NCI-H2107 (cell line): ENCODE measurements around the gene SERPINB1.
"Not testable (repeated sequence)": the region's sequence is repeated elsewhere in the genome, so short reads cannot be mapped to it uniquely, and the experiment has no call there.

Source experiments
- DNase-seq: peaks from one replicate; lab custom pipeline; 2025; lab: John Stamatoyannopoulos, UW

SERPINB1 gene

DNA sequence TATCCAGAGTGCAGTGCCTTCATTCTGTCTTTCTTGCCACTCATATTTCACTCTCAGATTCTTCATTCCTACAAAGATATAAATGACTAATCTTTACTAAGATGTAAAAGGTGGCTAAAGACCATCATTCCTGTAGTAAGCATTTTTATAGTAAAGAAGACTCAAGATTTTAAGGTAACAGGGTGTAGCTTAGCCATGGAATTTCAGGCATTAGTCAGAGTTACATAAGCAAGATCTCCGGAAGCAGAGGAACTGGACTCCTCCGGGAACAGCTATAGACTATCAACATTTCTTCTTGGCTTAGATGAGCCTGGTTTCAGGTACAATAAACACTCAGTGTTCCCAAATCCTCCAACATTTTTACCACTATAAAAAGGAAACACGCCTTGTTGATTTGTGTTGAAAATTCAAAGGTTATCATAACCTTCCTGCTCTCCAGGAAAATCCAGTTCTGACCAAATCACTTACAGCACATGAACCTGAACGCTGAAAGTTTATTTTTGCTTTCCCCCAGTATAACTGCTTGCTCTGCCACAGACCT, 23.7 kb downstream of the SERPINB1 start:
- DNase-seq: no peak

GRCh38 chr6:2816158-2816557, 25.5 kb downstream of the SERPINB1 start:
- DNase-seq: no peak

DNA sequence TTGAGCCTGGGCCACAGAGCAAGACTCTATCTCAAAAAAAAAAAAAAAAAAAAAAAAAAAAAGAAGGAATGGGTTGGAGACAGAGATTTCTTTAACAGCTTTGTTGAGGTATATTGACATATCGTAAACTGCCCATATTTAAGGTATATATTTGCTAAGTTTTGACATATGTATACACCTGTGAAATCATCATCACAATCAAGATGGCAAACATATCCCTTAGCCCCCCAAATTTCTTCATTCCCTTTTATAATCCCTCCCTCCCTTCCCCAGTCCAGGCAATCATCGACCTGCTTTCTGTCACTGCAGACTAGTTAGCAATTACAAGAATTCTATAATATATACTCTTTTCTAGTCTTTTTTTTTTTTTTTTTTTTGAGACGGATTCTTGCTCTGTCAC, 29.0 kb downstream of the SERPINB1 start:
- DNase-seq: no peak

DNA sequence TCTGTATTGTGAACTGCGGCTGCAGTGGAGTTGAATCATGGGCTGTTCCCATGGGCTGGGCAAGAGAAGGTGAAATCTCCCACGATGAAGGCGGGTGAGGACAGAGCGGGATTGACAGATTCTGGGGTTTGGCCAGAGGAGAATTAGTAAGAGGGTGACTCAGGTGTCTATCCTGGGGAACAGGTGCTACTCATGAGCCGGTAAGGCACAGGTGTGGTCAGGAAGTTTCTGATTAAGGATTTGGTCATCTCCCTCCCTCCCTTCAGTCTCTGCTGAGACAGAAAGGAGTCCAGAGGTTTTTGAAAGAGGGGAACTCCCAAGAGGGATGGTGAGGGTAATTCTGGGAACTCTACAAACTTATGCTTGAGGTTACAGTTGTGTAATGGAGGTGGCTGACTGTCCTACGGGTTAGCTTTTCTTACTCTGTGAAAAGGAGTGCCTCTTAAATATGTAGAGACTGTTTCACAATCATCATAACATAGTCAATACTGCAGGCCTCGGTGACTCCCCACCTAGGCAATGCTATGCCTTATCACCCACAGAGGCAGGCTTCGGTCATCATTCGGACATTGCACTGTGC, 31.5 kb downstream of the SERPINB1 start:
- DNase-seq: no peak

DNA sequence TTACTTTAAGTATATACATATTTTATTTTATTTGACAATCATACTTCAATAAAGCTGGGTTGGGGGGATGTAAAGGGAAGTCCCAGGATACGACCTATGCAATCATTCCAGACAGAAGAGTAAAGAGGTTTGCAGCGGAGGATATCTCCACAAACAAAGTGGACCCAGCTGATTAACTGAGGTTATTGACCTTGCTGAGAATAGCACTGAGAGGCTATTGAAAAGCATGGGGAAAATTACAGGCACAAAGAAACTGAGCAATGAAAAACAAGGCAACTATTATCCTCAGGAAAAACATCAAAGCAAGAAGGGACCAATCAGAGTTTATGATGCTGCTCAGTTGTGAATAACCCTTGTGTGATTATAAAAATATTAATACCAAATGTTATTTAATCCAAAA, 32.6 kb downstream of the SERPINB1 start:
- DNase-seq: no peak

DNA sequence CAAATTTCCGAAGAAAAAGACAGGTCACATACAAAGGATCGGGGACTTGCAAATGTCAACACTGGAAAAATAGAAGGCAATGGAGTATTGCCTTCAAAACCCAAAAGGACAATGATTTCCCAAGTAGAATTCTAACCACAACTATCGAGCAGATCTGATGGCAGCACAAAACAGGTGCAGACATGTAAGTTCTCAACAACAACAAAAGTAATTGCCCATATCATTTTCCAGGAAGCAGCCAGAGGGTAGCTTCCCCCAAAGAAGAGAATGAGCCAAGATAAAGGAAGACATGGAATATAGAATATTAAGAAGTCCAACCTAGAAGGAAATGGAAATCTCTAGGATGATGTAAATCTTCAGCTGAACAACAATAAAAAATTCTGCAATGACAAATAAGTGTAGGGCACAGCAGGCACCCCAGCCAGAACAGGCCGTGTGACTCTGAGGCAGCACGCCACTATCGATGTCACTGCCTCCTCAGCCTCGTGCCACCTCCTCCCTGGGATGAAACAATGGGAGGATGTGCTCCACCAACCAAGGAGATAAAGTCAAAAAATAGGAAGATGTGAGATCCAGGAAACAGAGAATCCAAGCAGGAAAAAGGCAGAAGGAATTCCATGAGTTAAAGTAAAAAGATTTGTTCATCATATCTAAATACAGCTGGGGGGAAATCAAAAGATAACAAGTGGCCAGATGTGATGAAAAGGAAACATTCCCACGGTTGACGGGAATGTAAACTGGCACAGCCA, 34.1 kb downstream of the SERPINB1 start:
- DNase-seq: no peak

DNA sequence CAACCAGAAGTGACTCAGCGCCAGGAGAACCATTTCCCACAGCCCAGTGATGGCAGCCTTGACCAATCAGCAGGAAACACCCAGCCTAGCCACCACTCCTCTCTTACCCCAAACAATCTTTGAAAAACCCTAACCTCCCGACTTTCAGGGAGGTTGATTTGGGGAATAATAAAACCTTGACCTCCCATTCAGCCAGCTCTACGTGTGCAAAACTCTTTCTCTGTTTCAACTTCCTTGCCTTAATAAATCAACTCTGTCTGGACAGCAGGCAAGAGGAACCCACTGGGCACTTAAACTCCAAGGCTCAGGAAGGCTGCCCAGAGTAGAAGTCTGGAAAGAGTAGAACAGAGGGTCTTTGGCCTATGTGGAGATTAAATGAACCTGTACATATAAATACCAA, 35.0 kb downstream of the SERPINB1 start:
- DNase-seq: no peak

DNA sequence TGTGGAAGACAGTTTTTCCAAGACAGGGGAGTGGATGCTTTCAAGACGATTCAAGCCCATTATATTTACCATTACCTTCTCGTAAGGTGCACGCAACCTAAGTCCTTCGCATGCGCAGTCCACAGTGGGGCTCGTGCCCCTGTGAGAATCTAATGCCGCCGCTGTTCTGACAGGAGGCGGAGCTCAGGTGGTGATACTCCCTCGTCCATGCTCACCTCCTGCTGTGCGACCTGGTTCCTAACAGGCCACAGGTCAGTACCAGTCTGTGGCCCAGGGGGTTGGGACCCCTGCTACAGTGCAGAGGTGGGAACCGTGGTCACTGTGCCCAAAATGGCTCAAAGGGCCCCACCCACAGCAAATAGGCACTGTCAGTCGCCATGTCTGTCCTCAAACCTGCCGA, 36.6 kb downstream of the SERPINB1 start:
- DNase-seq: no peak

GRCh38 chr6:2804516-2804915, 37.1 kb downstream of the SERPINB1 start:
- DNase-seq: no peak

DNA sequence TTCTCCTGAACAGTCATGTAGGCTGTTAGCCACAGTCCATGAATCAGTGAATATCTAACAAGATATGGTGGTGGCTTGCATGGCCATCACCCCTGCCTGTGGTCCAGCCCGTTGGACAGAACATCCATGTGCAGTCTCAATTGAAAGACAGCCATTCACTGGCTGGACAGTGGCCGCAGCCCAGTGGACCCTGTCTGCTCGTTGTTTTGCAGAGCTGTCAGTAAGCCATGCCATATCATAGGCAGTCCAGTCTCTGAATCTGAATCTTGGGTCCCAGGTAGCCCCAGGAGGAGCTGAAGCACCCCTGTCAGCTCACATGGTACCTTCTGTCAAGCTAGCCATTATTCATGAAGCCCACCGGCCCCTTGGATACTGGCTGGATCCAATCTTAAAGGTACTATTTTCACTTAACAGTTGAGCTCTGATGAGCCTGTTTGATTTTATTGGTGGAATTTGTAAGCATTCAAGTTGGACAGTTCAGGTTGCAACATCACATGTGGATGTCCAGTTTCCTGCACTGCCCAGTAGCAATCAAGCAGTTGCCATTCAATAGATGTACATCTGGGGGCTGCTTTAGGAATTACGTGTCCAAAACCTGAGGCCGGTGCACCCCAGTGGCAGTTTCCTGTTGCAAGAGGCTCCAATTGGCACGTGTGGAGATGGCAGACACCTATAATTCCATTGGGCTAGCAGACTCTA, 37.8 kb downstream of the SERPINB1 start:
- DNase-seq: no peak

- DNase-seq: no peak
These were observed 39.1 kb downstream of the SERPINB1 start for GRCh38 chr6:2802521-2803060.

GRCh38 chr6:2801687-2802086, 40.0 kb downstream of the SERPINB1 start:
- not testable (repeated sequence) for DNase-seq

DNA sequence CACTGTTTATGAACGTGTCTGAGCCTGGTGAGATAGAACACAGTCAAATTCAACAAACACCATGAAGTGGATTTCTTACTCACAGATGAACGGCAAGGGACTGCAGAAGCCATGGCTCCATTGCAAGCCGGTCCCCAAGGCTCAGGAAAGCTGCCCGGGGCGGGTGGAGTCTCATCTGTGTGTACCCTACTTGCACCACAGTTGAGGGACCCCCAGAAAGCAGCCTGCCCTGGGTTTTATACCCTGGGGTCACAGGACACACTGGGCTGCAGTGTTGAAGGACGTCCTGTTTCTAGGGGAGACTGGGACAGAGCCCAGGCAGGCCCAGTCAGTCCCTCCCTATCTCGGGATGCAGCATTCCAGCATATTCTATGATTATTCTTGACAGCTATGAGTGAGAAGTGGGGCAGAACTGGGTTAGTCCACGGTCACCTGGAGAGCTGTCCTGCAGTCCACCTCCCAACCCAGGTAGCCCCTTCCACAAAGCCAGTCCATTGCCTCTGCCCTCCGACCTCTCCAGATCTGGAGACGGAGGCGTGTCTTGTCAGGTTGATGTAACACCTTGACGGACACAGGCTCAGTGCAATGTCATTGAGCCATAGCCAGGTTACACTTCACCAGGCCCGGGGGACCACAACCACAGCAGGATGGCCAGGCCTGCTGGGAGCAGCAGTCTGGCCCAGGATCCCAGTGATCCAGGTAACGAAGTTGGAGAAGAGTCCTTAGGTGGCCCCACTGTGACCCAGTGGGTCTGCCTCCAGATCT, 40.9 kb downstream of the SERPINB1 start:
- DNase-seq: no peak

DNA sequence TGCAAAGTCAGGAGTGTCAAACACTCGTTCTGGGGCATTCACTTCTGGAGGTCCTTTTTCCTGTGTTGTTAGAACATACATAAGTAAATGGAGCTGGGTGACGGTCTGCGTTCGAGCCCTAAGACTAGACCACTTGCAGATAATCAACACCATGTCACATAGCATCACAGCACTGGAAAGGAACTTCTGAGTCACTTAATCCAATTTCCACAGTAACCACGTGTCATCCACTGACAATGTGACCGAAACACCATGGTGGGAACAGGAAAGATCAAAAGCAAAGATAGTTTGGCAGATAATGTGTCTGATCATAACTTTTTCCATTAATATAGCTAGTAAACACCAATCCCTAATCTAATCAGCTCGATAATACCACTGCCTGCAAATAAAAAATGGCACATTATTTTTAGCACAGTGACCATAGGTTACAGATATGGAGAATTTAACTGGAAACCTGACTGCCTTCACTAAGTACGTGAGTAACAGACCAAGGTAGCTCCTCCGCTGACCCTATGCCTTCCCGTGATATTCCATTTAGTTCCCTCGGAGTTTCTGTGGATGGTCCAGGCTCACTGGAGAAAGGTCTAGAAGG, 41.6 kb downstream of the SERPINB1 start:
- no peak for DNase-seq

DNA sequence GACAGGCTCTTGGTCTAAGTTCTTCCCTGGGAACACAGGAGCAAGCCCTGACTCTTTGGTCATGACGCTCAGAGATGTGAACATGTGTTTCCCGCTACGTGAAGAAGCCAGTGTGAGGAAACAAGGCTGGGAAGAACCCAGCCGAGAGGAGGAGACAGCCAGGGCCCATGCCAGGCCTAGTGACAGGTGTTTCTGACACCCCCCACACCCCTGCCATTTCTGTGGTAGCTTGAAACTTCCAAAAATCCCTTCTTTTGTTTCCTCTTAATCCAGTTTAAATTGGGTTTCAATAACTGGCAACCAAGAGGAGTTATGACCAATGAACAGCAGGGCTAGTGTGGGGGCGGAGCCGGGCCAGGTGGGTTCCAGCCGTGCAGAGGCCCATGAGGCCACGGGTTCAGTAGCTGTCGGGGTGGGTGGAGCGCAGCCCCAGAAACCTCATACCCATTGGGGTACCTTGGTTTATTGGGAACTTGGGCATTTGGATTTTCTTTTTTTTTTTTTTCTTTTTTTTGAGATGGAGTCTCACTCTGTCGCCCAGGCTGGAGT, 43.0 kb downstream of the SERPINB1 start:
- DNase-seq: no peak

- DNase-seq: no peak
These were observed 44.1 kb downstream of the SERPINB1 start for GRCh38 chr6:2797564-2798031.

DNA sequence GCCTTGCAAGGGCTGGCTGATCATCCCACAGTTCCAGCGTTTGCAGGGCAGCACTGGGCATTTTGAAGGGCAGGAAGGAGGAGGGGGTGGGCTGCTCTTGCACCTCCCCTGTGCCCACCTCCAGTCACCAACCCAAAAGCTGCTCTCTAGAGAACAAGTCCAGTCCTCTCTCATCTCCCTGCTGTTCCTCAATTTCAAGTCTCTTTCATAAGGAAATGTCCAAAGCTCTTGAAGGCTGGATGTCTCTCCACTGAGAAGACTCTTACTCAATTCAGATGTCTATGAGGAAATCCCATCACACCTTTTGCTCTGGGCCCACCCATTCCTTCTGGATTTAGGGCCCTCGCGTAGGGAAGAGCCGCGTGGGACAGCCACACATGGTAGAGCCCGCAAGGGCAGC, 44.8 kb downstream of the SERPINB1 start:
- no peak for DNase-seq

- no peak for DNase-seq
These were observed 45.7 kb downstream of the SERPINB1 start for GRCh38 chr6:2795956-2796355.

GRCh38 chr6:2795162-2795561, 46.5 kb downstream of the SERPINB1 start:
- no peak for DNase-seq

- no peak for DNase-seq
These were observed 47.4 kb downstream of the SERPINB1 start for GRCh38 chr6:2794171-2794730.
